ENCODE measurements around the gene PLEKHN1.
"Not testable (repeated sequence)": the region's sequence is repeated elsewhere in the genome, so short reads cannot be mapped to it uniquely, and the experiment has no call there.

PLEKHN1 gene

DNA sequence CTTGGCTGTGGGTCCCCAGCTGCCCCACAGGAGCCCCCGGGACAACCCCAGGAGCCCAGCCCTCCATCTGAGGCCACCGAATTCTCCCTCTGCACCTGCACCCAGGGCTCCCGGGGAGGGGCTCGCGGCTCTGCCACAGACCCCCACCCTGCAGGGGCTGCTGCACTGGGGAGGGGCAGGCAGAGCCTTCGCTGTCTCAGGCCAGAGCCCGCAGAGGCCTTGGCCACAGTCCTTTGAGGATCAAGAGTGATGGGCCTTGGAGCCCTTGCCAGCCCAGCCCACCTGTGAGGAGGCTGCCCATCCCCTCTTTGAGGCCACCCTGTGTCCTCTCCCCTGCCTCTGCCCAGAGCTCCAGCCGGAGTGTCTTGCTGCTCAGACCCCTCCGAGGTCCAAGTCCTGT is 9.1 kb downstream of the PLEKHN1 start:
- Histone ChIP-seq H3K9me3 (ENCODE audit: control insufficient read depth, low read depth, low read length) (no peaks in the 10 kb centered on the region), H3K27ac (ENCODE audit: low read length) (no peak overlapping the region), H3K4me1 (ENCODE audit: control insufficient read depth, low read depth, low read length) (no peaks in the 10 kb centered on the region), H3K4me3 (ENCODE audit: low read length) (no peak overlapping the region), H3K36me3 (ENCODE audit: control insufficient read depth, low read depth, low read length) (no peaks in the 10 kb centered on the region), H3K9ac (ENCODE audit: low read length) (no peak overlapping the region), H3K27me3 (ENCODE audit: control insufficient read depth, insufficient read depth, low read length) (peaks cover 58% of the 10 kb centered on the region)

GRCh38 chr1:975896-976683 is 9.8 kb downstream of the PLEKHN1 start:
- H3K36me3 ChIP-seq (ENCODE audit: control insufficient read depth, low read depth, low read length) = no peaks in the 10 kb centered on the region
- no peaks in the 10 kb centered on the region for H3K9me3 ChIP-seq (ENCODE audit: control insufficient read depth, low read depth, low read length)
- peaks cover 53% of the 10 kb centered on the region for H3K27me3 ChIP-seq (ENCODE audit: control insufficient read depth, insufficient read depth, low read length)
- H3K27ac ChIP-seq (ENCODE audit: low read length) = no peak overlapping the region
- H3K4me3 ChIP-seq (ENCODE audit: low read length) = no peak overlapping the region
- H3K9ac ChIP-seq (ENCODE audit: low read length) = no peak overlapping the region
- no peaks in the 10 kb centered on the region for H3K4me1 ChIP-seq (ENCODE audit: control insufficient read depth, low read depth, low read length)

- H3K27me3 ChIP-seq (ENCODE audit: control insufficient read depth, insufficient read depth, low read length) = peaks cover 50% of the 10 kb centered on the region
- H3K4me3 ChIP-seq (ENCODE audit: low read length); H3K36me3 ChIP-seq (ENCODE audit: control insufficient read depth, low read depth, low read length); H3K4me1 ChIP-seq (ENCODE audit: control insufficient read depth, low read depth, low read length); H3K9me3 ChIP-seq (ENCODE audit: control insufficient read depth, low read depth, low read length); H3K27ac ChIP-seq (ENCODE audit: low read length); H3K9ac ChIP-seq (ENCODE audit: low read length): not testable (repeated sequence)
These were observed 10.5 kb downstream of the PLEKHN1 start for GRCh38 chr1:976791-977190.

GRCh38 chr1:978069-978834 is 12.0 kb downstream of the PLEKHN1 start:
- no peaks in the 10 kb centered on the region for H3K36me3 ChIP-seq (ENCODE audit: control insufficient read depth, low read depth, low read length)
- no peak overlapping the region for H3K9ac ChIP-seq (ENCODE audit: low read length)
- no peak overlapping the region for H3K4me3 ChIP-seq (ENCODE audit: low read length)
- H3K9me3 ChIP-seq (ENCODE audit: control insufficient read depth, low read depth, low read length) = no peaks in the 10 kb centered on the region
- peaks cover 48% of the 10 kb centered on the region for H3K27me3 ChIP-seq (ENCODE audit: control insufficient read depth, insufficient read depth, low read length)
- H3K4me1 ChIP-seq (ENCODE audit: control insufficient read depth, low read depth, low read length) = no peaks in the 10 kb centered on the region
- no peak overlapping the region for H3K27ac ChIP-seq (ENCODE audit: low read length)

- Histone ChIP-seq H3K9ac (ENCODE audit: low read length) (no peak overlapping the region), H3K4me1 (ENCODE audit: control insufficient read depth, low read depth, low read length) (no peaks in the 10 kb centered on the region), H3K4me3 (ENCODE audit: low read length) (no peak overlapping the region), H3K27ac (ENCODE audit: low read length) (no peak overlapping the region), H3K27me3 (ENCODE audit: control insufficient read depth, insufficient read depth, low read length) (peaks cover 49% of the 10 kb centered on the region), H3K36me3 (ENCODE audit: control insufficient read depth, low read depth, low read length) (no peaks in the 10 kb centered on the region), H3K9me3 (ENCODE audit: control insufficient read depth, low read depth, low read length) (no peaks in the 10 kb centered on the region)
These were observed 12.8 kb downstream of the PLEKHN1 start for GRCh38 chr1:978835-979743.

DNA sequence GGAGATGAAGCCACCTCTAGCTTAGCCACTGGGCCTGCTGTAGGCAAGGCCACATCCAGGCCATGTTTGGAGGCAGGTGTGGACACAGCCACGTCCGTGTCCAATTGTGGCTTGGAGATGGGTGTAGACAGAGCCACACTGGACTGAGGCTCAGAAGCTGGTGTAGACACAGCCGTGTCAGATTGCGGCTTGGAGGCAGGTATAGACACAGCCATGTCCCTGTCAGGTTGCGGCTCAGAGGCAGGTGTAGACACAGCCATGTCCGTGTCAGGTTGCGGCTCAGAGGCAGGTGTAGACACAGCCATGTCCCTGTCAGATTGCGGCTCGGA is 13.4 kb downstream of the PLEKHN1 start:
- Histone ChIP-seq H3K9ac (ENCODE audit: low read length) (no peak overlapping the region), H3K27ac (ENCODE audit: low read length) (no peak overlapping the region), H3K4me1 (ENCODE audit: control insufficient read depth, low read depth, low read length) (no peaks in the 10 kb centered on the region), H3K4me3 (ENCODE audit: low read length) (no peak overlapping the region), H3K9me3 (ENCODE audit: control insufficient read depth, low read depth, low read length) (no peaks in the 10 kb centered on the region), H3K36me3 (ENCODE audit: control insufficient read depth, low read depth, low read length) (no peaks in the 10 kb centered on the region), H3K27me3 (ENCODE audit: control insufficient read depth, insufficient read depth, low read length) (peaks cover 45% of the 10 kb centered on the region)

DNA sequence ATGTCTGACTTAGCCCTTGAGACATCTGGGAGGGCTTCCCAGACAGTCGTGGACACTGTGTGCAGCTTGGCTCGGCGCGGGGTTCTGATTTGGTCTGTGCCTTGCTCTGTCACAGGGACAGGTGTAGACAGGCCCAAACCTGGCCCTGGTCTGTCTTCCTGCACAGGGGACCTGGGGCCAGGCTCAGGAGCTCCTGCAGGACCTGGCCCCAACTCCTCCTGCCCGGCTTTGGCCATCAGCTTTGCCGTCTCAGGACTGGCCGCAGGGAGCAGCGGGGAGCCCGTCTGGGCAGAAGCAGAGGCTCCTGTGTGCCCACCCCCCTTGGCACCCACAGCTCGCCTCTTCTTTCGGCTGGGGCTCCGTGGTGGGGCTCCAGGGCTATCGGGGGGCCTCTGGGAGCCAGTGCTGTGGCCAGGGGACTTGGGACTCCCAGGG is 13.9 kb downstream of the PLEKHN1 start:
- no peaks in the 10 kb centered on the region for H3K9me3 ChIP-seq (ENCODE audit: control insufficient read depth, low read depth, low read length)
- no peak overlapping the region for H3K9ac ChIP-seq (ENCODE audit: low read length)
- H3K27ac ChIP-seq (ENCODE audit: low read length) = no peak overlapping the region
- no peaks in the 10 kb centered on the region for H3K4me1 ChIP-seq (ENCODE audit: control insufficient read depth, low read depth, low read length)
- H3K27me3 ChIP-seq (ENCODE audit: control insufficient read depth, insufficient read depth, low read length) = peaks cover 45% of the 10 kb centered on the region
- no peak overlapping the region for H3K4me3 ChIP-seq (ENCODE audit: low read length)
- H3K36me3 ChIP-seq (ENCODE audit: control insufficient read depth, low read depth, low read length) = no peaks in the 10 kb centered on the region

DNA sequence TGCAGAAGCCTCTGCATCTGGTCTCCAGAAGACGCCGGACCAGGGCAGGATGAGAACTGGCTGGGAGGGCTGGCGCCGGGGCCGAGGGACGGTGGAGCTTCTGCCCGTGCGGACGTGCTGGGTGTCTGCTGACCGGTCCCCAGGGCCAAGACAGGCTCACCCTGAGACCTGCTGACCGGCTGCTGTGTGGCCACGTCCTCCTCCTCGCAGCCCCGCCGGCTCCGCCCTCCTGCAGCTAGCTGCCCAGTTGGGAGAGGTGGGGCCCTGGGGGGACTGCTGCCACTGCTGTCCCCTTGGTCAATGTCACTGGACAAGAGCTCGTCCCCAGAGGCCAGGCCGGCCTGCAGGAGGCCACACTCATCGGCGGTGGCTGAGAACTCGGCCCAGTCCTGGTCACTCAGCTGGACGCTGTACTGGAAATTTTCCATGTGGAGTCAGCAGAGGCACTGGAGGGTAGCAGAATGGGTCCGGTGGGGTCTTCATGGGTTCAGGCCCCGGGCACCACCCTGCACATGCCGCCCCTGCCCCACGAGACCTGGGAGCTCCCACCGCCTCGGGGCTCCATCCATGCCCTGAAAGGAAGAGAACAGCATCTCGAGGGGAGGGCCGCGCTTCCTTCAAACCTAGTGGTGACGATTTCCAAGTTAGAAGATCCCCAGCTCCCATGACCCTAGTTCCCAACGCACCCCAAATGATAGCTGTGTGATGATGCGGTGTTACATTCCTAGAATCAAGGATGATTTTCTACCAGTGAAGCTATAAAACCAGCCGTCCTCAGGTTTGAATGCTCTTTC is 14.5 kb downstream of the PLEKHN1 start:
- no peak overlapping the region for H3K9ac ChIP-seq (ENCODE audit: low read length)
- no peak overlapping the region for H3K4me3 ChIP-seq (ENCODE audit: low read length)
- no peaks in the 10 kb centered on the region for H3K4me1 ChIP-seq (ENCODE audit: control insufficient read depth, low read depth, low read length)
- no peaks in the 10 kb centered on the region for H3K9me3 ChIP-seq (ENCODE audit: control insufficient read depth, low read depth, low read length)
- H3K27me3 ChIP-seq (ENCODE audit: control insufficient read depth, insufficient read depth, low read length) = peaks cover 45% of the 10 kb centered on the region
- no peak overlapping the region for H3K27ac ChIP-seq (ENCODE audit: low read length)
- H3K36me3 ChIP-seq (ENCODE audit: control insufficient read depth, low read depth, low read length) = no peaks in the 10 kb centered on the region

- Histone ChIP-seq H3K9me3 (ENCODE audit: control insufficient read depth, low read depth, low read length) (no peaks in the 10 kb centered on the region), H3K4me3 (ENCODE audit: low read length) (no peak overlapping the region), H3K9ac (ENCODE audit: low read length) (no peak overlapping the region), H3K27ac (ENCODE audit: low read length) (no peak overlapping the region), H3K36me3 (ENCODE audit: control insufficient read depth, low read depth, low read length) (no peaks in the 10 kb centered on the region), H3K27me3 (ENCODE audit: control insufficient read depth, insufficient read depth, low read length) (peaks cover 50% of the 10 kb centered on the region), H3K4me1 (ENCODE audit: control insufficient read depth, low read depth, low read length) (no peaks in the 10 kb centered on the region)
These were observed 15.2 kb downstream of the PLEKHN1 start for GRCh38 chr1:981491-981954.

DNA sequence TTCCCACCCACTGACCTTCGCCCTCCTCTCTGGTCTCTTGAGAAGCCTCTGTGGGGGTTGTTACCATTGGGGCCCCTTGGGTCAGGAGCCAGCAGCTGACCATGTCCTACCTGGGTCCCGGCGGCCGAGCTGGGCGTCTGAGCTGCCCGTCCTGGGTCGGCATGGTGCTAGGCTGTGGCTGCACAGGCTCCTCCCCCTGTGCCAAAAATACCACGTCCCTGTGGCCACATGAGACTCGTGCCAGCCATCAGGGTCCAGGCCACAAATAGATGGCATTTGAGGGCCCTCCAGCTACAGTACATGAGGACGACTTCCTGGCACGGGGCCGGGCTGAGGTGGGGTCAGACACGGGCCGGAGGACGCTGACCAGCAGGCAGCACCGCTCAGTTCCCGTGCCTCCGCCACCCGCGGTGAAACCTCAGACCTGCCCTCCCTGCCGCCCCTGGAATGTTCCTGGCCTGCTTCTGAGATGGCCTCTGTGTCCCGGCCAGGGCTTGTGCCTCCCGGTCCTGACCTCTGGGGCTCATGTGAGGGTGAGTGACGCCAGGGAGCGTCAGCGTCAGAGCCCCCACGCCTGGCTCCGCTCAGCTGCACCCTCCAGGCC is 15.8 kb downstream of the PLEKHN1 start, which contains the start of gene PERM1:
PERM1 (minus strand) TSS at position 139 of the 604 bp plus-strand sequence. CDS start 1,064 bp downstream, outside the sequence.
- Histone ChIP-seq H3K27ac (ENCODE audit: low read length) (no peak within 1 kb of the TSS), H3K36me3 (ENCODE audit: control insufficient read depth, low read depth, low read length) (no peaks in the 10 kb centered on the region), H3K4me1 (ENCODE audit: control insufficient read depth, low read depth, low read length) (no peaks in the 10 kb centered on the region), H3K4me3 (ENCODE audit: low read length) (no peak within 1 kb of the TSS), H3K27me3 (ENCODE audit: control insufficient read depth, insufficient read depth, low read length) (peaks cover 53% of the 10 kb centered on the region), H3K9me3 (ENCODE audit: control insufficient read depth, low read depth, low read length) (no peaks in the 10 kb centered on the region), H3K9ac (ENCODE audit: low read length) (no peak within 1 kb of the TSS)
